Activated CD8-positive, alpha-beta memory T cell treated with anti-CD3 and anti-CD28 coated beads for 24 hours (primary cell): ENCODE measurements around the gene ADAMTSL4.

Experiments used
- DNase-seq: peaks from one replicate; pipeline ENCODE4 v3.0.0-alpha.2; 2020

Gene ADAMTSL4

GRCh38 chr1:150548632-150549495 lies at the start of gene ADAMTSL4:
Gene ADAMTSL4 (plus strand): TSS chr1:150549408. CDS start chr1:150552289, 2,881 bp downstream.
- no peak for DNase-seq

DNA sequence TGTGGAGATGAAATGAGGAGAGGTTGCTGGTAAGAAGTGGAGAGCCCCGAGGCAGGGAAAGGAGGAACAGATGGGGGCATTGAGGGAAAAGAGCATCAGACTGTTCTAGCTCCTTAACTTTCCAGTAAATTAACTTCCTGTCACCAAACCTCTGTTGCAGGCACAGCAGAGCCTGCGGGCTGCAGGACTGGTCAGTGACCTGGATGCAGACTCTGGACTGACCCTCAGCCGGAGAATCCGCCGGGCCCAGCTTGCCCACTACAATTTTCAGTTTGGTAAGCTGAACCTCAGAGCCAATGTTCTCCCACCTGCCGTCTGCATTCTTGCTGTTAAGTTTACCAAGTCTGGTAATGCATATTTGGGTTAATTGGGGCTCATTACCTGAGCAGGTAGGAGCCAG lies 43.8 kb upstream of the ADAMTSL4 start:
- no peak for DNase-seq

DNA sequence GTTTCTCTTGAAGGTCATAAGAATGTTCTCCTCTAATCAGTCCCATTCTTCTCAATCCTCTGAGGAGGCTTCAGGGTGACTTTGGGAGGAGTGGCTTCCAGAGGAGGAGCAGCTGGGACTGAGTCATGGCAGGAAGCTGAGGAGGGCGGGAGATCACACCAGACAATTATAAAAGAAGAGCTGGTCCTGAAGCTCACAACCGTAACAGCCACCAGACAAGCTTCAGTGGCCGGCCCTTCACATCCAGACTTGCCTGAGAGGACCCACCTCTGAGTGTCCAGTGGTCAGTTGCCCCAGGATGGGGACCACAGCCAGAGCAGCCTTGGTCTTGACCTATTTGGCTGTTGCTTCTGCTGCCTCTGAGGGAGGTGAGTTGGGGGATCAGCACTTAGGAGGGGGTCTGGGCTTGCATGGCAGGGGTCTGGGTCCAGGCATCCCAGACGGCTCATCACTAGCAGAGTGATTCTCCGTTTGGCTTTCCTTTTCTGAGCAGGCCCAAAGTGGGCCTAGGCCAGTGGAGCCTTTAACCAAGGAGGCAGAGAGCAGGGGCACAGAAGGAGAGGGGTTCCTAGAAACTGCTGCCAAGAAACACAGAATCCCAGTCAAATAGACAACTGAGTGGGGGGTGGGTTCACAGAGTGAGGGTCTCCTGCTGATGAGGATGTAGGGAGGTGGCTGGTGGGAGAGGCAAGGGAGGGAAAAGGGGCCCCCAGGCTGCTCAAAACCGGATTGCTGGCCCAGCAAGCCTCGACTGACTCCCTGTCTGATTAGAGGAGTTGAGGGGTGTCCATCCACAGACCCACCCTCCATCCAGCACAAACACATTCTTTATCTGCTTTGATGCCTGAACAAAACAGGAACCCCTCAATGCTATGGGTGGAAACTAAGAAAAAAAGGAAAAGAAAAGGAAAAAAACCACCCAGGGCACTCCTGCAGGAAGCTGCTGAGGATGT lies 41.0 kb upstream of the ADAMTSL4 start, which contains the start of gene ECM1:
Gene ECM1 (plus strand): TSS at position 198 of the 953 bp plus-strand sequence. CDS start 101 bp downstream, at position 299.
- DNase-seq: no peak

- DNase-seq: no peak
These were observed 40.2 kb upstream of the ADAMTSL4 start for GRCh38 chr1:150508982-150509381.

DNA sequence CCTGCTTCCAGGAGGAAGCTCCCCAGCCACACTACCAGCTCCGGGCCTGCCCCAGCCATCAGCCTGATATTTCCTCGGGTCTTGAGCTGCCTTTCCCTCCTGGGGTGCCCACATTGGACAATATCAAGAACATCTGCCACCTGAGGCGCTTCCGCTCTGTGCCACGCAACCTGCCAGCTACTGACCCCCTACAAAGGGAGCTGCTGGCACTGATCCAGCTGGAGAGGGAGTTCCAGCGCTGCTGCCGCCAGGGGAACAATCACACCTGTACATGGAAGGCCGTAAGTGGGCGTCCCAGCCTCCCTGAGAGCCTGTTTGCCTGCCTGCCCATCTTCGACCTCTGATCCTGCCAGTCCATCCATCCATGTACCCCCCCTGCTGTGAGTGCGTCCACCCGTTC lies 37.7 kb upstream of the ADAMTSL4 start:
- no peak for DNase-seq

DNA sequence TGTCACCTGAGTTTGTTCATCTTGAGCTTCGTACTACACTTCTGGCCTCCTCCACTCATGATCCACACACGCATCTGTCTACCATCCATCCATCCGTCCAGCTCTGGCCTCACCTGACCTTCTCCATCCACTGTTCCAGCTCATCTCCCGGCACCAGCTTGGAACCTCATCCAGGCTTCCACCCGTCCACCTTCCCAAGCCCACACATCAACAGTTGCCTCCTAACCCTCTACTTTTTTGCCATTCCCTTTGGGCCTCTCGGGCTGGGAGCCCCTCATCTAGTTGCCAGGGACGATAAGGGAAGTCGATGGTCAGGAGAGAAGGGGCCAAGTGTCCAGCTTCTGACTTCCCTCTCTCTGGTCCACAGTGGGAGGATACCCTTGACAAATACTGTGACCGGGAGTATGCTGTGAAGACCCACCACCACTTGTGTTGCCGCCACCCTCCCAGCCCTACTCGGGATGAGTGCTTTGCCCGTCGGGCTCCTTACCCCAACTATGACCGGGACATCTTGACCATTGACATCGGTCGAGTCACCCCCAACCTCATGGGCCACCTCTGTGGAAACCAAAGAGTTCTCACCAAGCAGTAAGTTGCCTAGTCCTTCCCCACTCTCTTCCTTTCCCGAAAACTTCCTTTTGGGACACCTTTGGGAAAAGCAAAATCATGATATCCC lies 37.1 kb upstream of the ADAMTSL4 start:
- DNase-seq: no peak

GRCh38 chr1:150512846-150513245 lies 36.4 kb upstream of the ADAMTSL4 start:
- DNase-seq: no peak

GRCh38 chr1:150513351-150513791 lies 35.8 kb upstream of the ADAMTSL4 start:
- DNase-seq: no peak

DNA sequence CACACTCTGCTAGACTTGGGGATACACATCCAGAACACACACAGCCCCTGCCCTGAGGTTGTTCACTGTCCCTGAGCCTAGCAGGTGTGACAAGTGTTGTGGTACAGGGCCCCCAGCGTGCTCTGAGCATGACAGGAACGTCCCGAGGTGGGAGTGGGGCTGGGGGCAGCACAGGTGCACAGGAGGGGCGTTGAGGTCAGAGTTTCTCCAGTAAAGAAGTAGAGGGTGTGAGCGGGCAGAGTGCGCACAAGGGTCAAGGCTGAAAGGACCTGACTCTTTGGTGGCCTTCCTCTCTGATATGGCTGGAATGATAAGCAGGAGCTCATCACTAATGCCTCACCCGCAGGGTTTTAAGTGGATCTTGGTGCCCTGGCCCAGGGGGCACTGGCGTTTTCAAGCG lies 34.9 kb upstream of the ADAMTSL4 start:
- DNase-seq: no peak

DNA sequence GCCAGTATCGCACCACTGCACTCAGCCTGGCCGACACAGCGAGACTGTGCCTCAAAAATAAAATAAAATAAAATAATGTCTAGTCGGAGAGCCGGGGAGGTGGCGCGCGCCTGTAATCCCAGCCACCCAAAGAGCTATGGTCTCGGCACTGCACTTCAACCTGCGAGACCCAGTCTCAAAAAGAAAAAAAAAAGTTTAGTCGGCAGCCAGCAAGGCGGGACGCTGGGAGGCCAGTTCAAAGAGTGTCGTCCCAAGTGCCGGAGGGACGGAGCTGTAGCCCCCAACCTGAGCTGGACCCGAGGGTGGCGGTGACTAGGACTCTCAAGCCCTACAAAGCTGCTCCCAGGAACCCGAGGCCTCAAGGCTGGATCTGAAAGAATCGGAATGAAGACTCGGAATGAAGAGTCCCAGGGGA lies 34.3 kb upstream of the ADAMTSL4 start:
- no peak for DNase-seq

- DNase-seq: peak; percentile 96
These were observed 33.7 kb upstream of the ADAMTSL4 start, which contains the start of gene FALEC for GRCh38 chr1:150515328-150516049. Gene FALEC (plus strand): TSS chr1:150515752.

DNA sequence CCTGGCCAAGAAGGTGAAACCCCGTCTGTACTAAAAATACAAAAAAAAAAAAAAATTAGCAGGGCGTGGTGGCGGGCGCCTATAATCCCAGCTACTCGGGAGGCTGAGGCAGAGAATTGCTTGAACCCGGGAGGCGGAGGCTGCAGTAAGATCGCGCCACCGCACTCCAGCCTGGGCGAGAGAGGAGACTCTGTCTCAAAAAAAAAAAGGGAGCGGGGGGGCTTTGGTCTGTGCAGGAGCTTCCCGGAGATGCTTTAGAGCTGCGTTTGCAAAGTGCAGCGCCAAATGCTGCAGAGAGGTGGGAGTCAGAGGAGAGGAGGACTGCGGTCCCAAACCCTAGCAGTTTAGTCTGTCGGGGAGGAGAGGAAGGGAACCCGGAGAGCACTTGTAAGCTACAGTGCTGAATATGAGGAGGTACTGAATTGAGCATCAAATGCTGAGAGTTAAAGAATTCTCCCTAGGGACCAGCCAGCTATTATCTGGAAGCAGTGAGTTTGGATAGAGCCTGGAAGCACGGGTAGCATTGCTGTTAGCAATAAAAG lies 33.1 kb upstream of the ADAMTSL4 start:
- DNase-seq: peak; percentile 61

GRCh38 chr1:150516616-150517015 lies 32.6 kb upstream of the ADAMTSL4 start:
- DNase-seq: no peak

DNA sequence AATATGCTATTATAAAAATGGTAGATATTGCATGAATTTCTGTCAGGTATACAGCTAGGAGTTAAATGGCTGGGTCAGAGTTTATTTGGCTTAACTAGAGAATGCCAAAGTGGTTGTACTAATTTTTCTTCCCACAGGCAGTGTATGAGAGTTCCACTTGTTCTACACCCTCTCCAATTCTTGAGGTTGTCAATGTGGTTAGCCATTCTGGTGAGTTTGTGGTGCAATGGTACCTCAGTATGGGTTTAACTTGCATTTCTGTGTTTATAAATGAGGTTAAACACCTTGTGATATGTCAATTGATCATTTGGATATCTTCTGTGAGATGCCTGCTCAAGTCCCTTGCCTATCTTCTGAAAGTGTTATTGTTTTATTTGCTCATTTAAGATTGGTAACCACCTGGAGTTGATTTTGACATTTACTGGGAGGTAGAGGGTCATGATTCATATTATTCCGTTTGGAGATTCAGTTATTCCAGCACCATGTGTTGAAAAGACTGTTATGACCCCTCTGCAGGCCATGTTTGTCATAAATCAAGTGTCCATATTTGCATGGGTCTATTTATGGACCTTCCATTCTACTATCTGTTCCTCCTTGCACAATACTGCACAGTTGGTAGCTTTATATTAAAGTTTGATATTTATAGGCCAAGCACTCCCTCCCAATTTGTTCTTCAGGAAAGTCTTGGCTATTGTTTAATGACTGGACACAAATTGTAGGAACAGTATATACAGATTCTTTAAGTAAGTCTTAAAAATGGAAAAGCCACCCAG lies 27.8 kb upstream of the ADAMTSL4 start:
- DNase-seq: no peak

GRCh38 chr1:150525348-150525747 lies 23.9 kb upstream of the ADAMTSL4 start:
- no peak for DNase-seq

- DNase-seq: no peak
These were observed 21.0 kb upstream of the ADAMTSL4 start for GRCh38 chr1:150528196-150528595.

DNA sequence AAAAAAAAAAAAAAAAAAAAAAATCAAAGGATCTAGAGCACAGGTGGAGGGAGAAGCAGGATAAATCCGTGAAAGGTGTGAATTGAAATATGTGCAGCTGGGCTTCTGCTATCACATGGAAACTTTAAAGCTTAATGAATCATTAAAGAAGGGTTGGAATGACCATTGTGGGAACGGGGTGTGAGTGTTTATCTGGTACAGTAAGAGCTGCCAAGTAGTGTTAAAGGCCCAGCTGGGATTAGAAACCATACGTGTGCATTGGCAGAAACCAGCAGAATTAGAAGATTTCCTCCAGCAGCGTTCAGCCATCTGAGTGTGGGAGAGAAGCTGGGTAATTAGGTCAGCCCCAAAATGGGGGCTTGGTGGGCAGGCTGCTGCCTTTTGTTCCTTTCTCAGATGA lies 20.2 kb upstream of the ADAMTSL4 start:
- DNase-seq: no peak

DNA sequence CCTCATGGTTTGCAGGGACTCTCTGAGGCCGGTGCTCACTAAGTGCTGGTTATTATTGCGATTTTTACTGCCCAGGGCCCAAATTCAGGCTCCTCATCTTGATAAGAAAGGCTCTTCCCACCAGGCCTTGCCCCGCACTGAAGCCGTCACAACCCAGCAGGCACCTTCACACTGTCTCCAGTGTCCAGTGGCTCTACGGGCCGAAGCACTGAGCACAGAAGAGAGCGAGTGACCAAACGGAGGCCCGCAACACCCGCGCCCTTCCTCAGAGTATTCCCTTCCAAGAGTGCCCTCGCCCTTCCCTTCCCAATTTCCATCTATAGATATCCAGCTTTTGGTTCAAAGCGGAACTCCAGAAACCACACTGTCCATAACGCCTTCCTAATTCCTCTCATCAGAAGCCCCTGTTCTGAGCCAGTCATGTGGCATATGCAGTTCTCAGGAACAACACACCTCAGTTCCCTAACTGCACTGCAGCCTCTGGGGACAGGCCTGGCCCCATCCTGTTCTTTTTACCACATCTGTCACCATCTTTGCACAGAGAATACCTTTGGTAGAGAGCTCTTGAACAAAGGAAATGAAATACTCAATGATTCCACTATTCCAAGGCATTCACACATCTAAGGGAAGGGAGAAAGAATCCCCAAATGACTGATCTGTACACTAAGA lies 18.6 kb upstream of the ADAMTSL4 start:
- no peak for DNase-seq

DNA sequence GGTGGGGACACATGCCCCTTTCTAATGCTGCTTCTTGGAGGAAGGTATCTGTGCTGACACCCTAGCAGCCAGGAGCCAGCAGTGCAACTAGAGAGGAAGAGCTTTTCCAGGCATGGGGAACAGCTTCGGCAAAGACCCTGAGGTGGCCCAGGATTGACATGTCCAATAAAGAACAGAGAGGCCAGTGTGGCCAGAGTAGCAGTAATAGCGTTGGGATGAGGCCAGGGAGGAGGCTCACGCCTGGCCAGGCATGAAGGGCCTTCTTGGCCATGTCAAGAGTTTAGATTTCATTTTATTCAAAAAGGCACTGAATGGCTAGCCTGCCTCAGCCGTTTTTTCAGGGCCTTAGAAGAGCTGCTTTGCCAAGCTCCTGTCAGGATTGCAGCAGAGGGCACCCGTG lies 16.3 kb upstream of the ADAMTSL4 start:
- no peak for DNase-seq

- DNase-seq: no peak
These were observed 15.2 kb upstream of the ADAMTSL4 start for GRCh38 chr1:150534002-150534401.
